Stomach smooth muscle (tissue), 2 donors: ENCODE data around the gene EPX.

ENCODE experiments used
- H3K27ac ChIP-seq: one replicate; pipeline ENCODE4 v1.7.0; 2013; ENCODE audit warnings: mild to moderate bottlenecking, low read length, inconsistent platforms
- H3K27me3 ChIP-seq, 2 donors: one replicate each; pipeline ENCODE4 v1.7.0; 2013; ENCODE audit warnings: low read length in 2 of 2; ENCODE audit not compliant: insufficient read depth in 2 of 2, control insufficient read depth in 1 of 2
- H3K36me3 ChIP-seq, 2 donors: one replicate each; pipeline ENCODE4 v1.7.0; 2013; ENCODE audit warnings: low read length in 2 of 2; ENCODE audit not compliant: control insufficient read depth in 2 of 2, insufficient read depth in 2 of 2
- H3K4me1 ChIP-seq: one replicate; pipeline ENCODE4 v1.7.0; 2013; ENCODE audit warnings: low read length; ENCODE audit not compliant: control insufficient read depth, insufficient read depth
- H3K4me3 ChIP-seq, 2 donors: one replicate each; pipeline ENCODE4 v1.7.0; 2013; ENCODE audit warnings: low read length in 2 of 2
- H3K9ac ChIP-seq, 2 donors: one replicate each; pipeline ENCODE4 v1.7.0; 2013; ENCODE audit warnings: low read length in 2 of 2, mild to moderate bottlenecking in 1 of 2
- H3K9me3 ChIP-seq, 2 donors: one replicate each; pipeline ENCODE4 v1.7.0; 2013; ENCODE audit warnings: low read length in 2 of 2; ENCODE audit not compliant: control insufficient read depth in 2 of 2
- donor health status: healthy.
- donor health status: Pancreatic carcinoma.

Gene EPX

GRCh38 chr17:58250344-58251011 lies 58.0 kb downstream of the EPX start:
- H3K27ac ChIP-seq = no peak overlapping the region
- H3K9me3 ChIP-seq = no peaks in the 10 kb centered on the region
- peaks cover 20 to 37% of the 10 kb centered on the region in 2 donors for H3K27me3 ChIP-seq
- H3K4me1 ChIP-seq = peaks cover 6% of the 10 kb centered on the region
- no peak overlapping the region for H3K9ac ChIP-seq
- no peak overlapping the region for H3K4me3 ChIP-seq
- H3K36me3 ChIP-seq = no peaks in the 10 kb centered on the region

- Histone ChIP-seq H3K36me3 (no peaks in the 10 kb centered on the region), H3K9me3 (no peaks in the 10 kb centered on the region), H3K9ac (no peak overlapping the region), H3K27me3 (peaks cover 20 to 35% of the 10 kb centered on the region in 2 donors), H3K27ac (no peak overlapping the region), H3K4me1 (peaks cover 6% of the 10 kb centered on the region), H3K4me3 (no peak overlapping the region)
Observed at GRCh38 chr17:58252141-58252540, 59.6 kb downstream of the EPX start.

GRCh38 chr17:58253082-58253481 lies 60.6 kb downstream of the EPX start:
- Histone ChIP-seq H3K4me3 (no peak overlapping the region), H3K27ac (no peak overlapping the region), H3K27me3 (peaks cover 20 to 30% of the 10 kb centered on the region in 2 donors), H3K4me1 (peaks cover 6% of the 10 kb centered on the region), H3K9ac (no peak overlapping the region), H3K36me3 (no peaks in the 10 kb centered on the region), H3K9me3 (no peaks in the 10 kb centered on the region)
